ENCODE measurements around the gene PLA1A. TPM values are rescaled to one million over a fixed set of nuclear protein-coding genes. Genes with fewer than 3 reads are reported as not detected.

PLA1A gene
- total and polyA plus RNA-seq, 2 donors (not counting 3 experiments of a cell fraction or from before 2014, with no cell fraction given) = 0.07 TPM; not detected in 1

- Histone ChIP-seq H3K27me3 (ENCODE audit: control insufficient read depth in 2 of 2, insufficient read depth in 2 of 2, low read length in 2 of 2) (no peaks in the 10 kb centered on the region), H3K4me2 (ENCODE audit: insufficient read depth, low read length) (no peak overlapping the region), H2AFZ (ENCODE audit: low read depth, low read length) (no peak overlapping the region), H3K4me3 (replicated peaks in 1 of 3; ENCODE audit: insufficient read depth in 1 of 3, low read depth in 1 of 3, low read length in 3 of 3) (no peak overlapping the region), H3K27ac (ENCODE audit: insufficient read depth, low read depth, low read length) (no peak overlapping the region), H3K9me1 (replicated peaks; ENCODE audit: control insufficient read depth, extremely low read depth, insufficient read depth, low read length) (no peaks in the 10 kb centered on the region), H3K9ac (replicated peaks; ENCODE audit: extremely low read depth, insufficient read depth, low read length) (no peak overlapping the region), H3K36me3 (ENCODE audit: control insufficient read depth in 2 of 2, extremely low read depth in 1 of 2, insufficient read depth in 2 of 2, low read length in 2 of 2) (no peaks in the 10 kb centered on the region), H3K4me1 (ENCODE audit: control insufficient read depth, extremely low read depth, insufficient read depth, low read length) (peaks cover 20% of the 10 kb centered on the region), H4K20me1 (replicated peaks; ENCODE audit: control insufficient read depth, extremely low read depth, insufficient read depth, low read length) (no peaks in the 10 kb centered on the region), H3K9me3 (replicated peaks; ENCODE audit: control insufficient read depth, insufficient read depth, low read length) (no peaks in the 10 kb centered on the region), H3K79me2 (ENCODE audit: control insufficient read depth, insufficient read depth, low read length) (no peaks in the 10 kb centered on the region)
- DNase-seq (ENCODE audit: low read depth, low spot score) = no peak
- dilution Hi-C loops (cut with MboI; ENCODE audit: extremely low pct_ligation_motif_present, low sequenced_read_pairs) (no loop called here), intact Hi-C loops (cut with micrococcal nuclease) (no loop called here)
- no peak for TF ChIP-seq JUN (IDR thresholded peaks at IDR 0.05; ENCODE audit: borderline replicate concordance, insufficient read depth, insufficient read length, low read depth)
- TF ChIP-seq EZH2 (IDR thresholded peaks at IDR 0.05; ENCODE audit: borderline replicate concordance, low read depth, low read length, severe bottlenecking) = no peak
- no peak for TF ChIP-seq POLR2AphosphoS5 (IDR thresholded peaks at IDR 0.05; ENCODE audit: insufficient read depth, low read depth, low read length)
- TF ChIP-seq POLR2A (IDR thresholded peaks at IDR 0.05; ENCODE audit: low read depth, low read length) = no peak
- no peak for TF ChIP-seq FOS (IDR thresholded peaks at IDR 0.05; ENCODE audit: borderline replicate concordance, insufficient read depth, low read length)
- no peak for TF ChIP-seq MAX (IDR thresholded peaks at IDR 0.05; ENCODE audit: insufficient read depth, insufficient read length)
- no peak for TF ChIP-seq GATA2 (IDR thresholded peaks at IDR 0.05; ENCODE audit: insufficient read depth, insufficient read length, low read depth, low read length)
- TF ChIP-seq CTCF (IDR thresholded peaks at IDR 0.05; ENCODE audit: extremely low read depth in 1 of 2, insufficient read depth in 1 of 2, low read depth in 1 of 2, low read length in 2 of 2) = no peak
- TF ChIP-seq MYC (IDR thresholded peaks at IDR 0.05; ENCODE audit: low read depth, low read length) = no peak
- no peak for FAIRE-seq
- BruUV-seq (replicated peaks) = no TSS peak
- CTCF ChIA-PET = interaction anchor here (1.2 to 1.5 kb wide), 2 partner anchors 10 to 15 kb away, joined by 3 to 5 read pairs; no protein-coding TSS in a partner anchor
- POLR2A ChIA-PET = no interaction called here
Observed at GRCh38 chr3:119626196-119626595, 28.5 kb downstream of the PLA1A start.

Measured in endothelial cell of umbilical vein (primary cell).